ENCODE results near the gene CAPN5.
"Not testable (repeated sequence)": the region's sequence is repeated elsewhere in the genome, so short reads cannot be mapped to it uniquely, and the experiment has no call there.

Gene CAPN5

DNA sequence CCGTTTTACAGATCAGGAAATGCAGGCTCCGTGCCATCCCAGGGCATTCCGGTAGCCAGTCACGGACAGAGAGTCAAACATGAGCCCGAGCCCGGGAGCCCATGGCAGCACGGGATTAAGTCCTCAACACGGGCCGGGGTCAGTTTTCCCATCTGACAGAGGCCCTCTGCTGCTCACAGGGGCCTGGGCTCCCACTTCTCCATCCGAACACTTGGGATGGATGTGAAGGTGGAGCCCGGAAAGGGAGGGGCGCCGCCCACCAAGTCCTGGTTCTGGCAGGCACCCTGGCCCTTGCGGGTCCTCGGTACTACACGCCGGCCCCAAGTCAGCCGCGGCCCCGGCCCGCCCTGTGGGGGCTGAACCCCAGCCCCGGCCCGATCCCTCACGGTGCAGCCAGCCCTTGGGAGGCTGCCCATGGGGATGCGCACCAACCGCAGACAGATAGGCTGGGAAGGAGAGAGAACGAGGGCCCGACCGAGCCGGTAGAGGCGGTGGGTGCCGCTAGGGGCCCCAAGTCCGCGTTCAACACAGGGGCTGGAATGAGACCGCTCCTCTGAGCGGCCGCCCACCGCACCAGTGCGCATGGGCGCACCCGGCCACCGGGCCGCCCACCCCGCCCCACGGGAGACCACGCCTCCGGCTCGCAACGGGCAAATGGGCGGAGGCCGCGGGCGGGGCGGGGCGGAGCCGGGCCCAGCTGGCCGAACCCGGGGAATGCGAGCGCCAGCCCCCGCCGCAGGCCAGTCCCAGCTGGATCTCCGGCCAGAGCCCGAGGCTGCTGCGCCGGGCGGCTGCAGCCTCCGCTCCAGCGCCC lies at the start of gene CAPN5:
TSS of gene CAPN5 (plus strand) at position 743 of the 814 bp plus-strand sequence. CDS start 17,916 bp downstream, outside the sequence.
- peak; percentile 97 for DNase-seq

DNA sequence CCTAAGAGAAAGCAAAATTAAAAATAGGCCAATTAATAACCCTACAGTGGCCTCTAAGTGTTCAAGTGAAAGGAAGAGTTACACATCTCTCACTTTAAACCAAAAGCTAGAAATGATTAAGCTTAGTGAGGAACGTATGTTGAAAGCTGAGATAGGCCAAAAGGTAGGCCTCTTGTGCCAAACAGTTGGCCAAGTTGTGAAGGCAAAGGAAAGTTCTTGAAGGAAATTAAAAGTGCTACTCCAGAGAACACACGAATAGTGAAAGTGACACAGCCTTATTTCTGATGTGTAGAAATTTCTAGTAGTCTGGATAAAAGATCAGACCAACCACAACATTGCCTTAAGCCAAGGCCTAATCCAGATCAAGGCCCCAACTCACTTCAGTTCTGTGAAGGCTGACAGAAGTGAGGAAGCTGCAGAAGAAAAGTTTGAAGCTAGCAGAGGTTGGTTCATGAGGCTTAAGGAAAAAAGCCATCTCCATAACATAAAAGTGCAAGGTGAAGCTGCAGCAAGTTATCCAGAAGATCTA lies 48.3 kb upstream of the CAPN5 start:
- not testable (repeated sequence) for DNase-seq

DNA sequence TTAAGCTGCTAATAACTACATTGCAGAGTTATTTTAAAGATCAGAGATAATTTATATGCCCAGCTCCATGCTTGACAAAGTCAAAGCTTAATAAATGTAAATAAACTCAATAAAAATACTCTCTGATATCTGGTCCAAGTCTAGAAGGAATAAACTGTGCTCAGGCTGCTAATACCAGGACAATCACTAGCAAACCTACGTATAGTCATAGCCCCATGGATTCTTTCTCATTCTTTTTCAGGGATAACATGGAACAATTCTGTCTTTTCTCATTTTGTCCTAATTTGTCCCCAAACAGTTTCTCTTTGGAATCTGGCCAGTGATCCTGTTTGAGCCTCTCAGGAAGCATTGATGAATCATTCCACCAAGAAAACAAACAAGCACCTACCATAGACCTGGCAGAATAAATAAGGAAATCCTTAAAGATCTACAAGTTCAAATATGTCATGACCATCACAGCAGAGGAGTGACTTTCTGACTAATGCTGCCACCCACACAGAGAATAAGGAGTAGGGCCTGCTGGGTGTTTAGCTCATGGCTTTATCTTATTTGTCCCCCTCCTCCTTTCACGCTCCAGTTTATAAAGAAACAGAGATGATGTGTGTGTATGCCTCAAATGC lies 46.7 kb upstream of the CAPN5 start:
- no peak for DNase-seq

- no peak for DNase-seq
Observed at GRCh38 chr11:77020734-77021133, 46.0 kb upstream of the CAPN5 start.

DNA sequence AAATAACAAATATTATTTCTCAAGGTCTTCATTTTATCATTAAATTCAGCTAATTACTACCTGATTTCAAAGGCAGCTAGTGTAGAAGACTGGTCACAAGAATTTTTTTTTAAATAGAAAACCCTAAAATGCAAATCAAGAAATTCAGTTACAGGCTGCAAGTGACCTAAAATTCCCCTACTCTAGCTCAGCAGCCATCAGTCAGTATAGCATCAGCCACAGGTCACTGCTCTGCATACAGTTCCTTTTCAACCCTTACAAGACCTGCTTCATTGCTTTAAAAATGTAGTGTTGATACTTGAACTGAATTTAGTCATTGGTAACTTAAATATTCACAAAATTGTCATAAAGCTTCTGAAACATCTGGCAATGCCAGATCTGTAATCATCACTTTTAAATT lies 42.0 kb upstream of the CAPN5 start:
- no peak for DNase-seq

GRCh38 chr11:77026221-77026620 lies 40.5 kb upstream of the CAPN5 start:
- no peak for DNase-seq

DNA sequence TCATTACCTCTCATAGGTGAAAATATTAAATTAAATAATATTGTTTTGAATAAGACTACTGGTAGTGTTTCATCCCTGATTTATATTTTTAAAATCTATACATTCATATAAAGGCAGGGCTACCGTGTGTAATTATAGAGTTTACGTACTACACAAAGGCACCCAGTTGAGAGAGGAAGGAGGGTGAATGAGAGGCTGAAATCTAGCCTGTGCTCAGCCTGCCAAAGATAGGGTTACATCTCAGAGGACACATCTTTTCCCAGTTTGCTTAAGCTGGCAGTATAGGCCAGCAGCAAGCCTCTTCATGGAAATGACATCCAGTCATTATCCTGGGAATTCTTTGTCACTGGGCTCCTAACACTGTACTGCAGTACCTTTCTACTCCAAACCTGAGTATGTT lies 40.0 kb upstream of the CAPN5 start:
- no peak for DNase-seq

- DNase-seq = no peak
Observed at GRCh38 chr11:77027275-77027674, 39.5 kb upstream of the CAPN5 start.

DNA sequence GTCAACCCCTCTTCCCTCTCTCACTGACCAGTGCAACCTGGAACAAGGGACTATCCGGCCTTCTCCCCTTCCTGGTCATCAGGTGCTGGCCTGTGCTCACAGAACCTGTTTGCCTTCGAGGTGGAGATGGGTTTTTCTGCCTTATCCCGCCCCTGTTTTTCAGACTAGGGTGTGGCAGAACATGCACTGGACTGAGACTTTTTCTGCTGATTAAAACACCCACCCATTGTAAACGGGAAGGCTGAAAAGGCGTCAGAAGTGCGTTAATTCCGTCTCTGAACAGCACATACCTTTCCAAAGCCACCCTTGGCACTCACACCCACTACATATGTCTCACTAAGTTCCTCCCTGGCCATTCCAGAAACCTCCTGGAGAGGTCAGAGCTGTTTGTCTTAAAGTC lies 36.9 kb upstream of the CAPN5 start:
- no peak for DNase-seq

DNA sequence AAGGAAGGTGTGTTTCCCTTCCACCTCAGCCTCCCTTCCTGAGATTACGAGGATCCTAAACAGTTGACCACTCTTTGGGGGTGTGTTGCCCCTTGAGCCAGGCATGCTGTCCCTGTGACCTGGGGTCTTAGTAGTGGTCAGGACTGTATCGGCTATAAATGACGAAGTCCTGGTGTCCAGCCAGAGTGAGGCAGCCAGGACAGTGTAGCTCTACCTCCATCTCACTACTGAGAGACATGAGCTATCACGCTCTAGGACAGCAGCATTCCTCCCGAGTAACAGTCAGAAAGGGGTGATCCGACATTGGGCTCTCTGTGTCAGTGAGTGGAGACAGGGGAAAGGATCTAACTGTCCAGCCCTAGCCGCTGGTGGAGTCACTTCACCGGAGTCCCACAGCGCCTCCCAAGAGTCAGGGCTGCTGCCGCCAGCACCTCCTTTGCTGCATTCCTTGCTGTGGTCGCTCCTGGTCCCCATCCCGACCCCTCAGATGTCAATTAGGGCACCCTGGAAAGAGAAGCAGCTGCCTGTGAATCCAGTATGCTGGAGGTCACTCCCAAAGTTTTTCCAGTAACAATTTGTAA lies 35.8 kb upstream of the CAPN5 start:
- DNase-seq = no peak

GRCh38 chr11:77031599-77031998 lies 35.2 kb upstream of the CAPN5 start:
- DNase-seq = no peak

GRCh38 chr11:77035039-77035438 lies 31.7 kb upstream of the CAPN5 start:
- no peak for DNase-seq

DNA sequence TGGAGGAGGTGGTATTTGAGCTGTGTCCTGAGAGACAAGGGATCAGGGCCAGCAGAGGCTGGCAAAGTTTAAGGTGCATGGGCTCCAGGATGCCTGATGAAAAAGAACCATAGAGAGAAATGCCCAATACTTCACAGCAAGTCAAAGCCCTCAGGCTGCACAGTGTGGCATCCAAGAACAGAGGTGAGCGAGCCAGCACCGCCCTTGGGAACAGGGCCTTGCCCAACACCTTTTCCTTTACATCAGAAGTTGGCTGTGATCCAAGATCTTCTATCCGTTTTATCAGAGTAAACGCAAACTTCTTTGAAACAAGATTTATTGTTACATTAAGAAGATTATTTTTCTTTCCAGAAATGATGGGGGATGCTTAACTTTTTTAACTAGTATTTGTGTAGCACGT lies 31.2 kb upstream of the CAPN5 start:
- DNase-seq = no peak

GRCh38 chr11:77036398-77036797 lies 30.4 kb upstream of the CAPN5 start:
- DNase-seq = no peak

DNA sequence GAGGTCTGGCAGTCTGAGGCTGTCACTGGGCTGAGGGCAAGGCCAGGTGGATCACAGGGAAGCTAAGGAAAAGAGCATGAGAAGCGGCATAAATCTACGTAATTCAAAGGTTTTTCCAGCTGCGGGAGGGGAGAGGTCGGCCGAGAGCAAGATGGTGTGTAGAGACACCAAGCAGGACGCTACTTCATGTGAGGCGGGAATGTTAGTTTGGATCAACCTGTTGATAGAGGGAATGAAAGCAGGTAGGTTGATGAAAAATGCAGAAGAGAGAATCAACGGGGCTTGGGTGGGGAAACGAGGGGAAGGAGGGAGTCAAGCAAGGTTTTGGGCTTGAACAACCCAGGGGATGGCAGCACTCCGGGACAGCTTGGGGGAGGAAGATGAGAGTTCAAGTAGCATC lies 29.7 kb upstream of the CAPN5 start:
- no peak for DNase-seq

DNA sequence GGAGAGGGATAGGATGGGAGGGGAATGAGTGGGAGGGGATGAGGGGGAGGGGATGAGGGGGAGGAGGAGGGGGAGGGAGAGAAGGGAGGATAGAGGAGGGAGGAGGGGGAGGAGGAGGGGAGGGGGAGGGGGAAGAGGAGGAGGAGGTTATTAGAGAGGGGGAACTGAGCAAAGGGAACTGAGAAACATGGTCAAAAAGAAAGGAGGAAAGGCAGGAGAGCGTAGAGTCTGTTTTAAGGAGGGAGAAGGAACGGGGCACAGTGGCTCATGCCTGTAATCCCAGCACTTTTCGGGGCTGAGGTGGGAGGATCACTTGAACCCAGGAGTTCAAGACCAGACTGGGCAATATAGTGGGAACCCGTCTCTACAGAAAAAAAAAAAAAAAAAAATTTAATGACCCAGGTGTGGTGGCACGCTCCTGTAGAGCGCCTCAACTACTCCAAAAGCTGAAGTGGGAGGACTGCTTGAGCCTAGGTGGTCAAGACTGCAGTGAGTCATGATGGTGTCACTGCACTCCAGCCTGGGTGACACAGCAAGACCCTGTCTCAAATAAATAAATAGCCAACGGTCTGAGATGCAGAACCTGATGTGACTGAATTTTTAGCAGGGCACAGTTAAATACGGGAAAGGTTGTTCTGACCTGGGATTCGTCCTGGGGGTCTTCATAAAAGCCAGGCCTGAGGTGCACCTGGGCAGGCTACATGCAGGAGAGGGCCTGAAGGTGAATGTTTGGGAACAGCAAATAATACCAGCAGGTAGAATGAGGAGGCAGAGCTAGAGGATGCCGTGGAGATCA lies 28.5 kb upstream of the CAPN5 start:
- no peak for DNase-seq

GRCh38 chr11:77038825-77039326 lies 27.9 kb upstream of the CAPN5 start:
- no peak for DNase-seq

GRCh38 chr11:77039491-77040400 lies 27.0 kb upstream of the CAPN5 start:
- DNase-seq = peak; percentile 54

- DNase-seq = no peak
Observed at GRCh38 chr11:77040401-77040777, 26.4 kb upstream of the CAPN5 start.

- DNase-seq = no peak
Observed at GRCh38 chr11:77040889-77041288, 25.9 kb upstream of the CAPN5 start.

- DNase-seq = no peak
Observed at GRCh38 chr11:77042111-77042726, 24.6 kb upstream of the CAPN5 start.
